ENCODE measurements around the gene BTBD10. TPM values are rescaled to one million over a fixed set of nuclear protein-coding genes. Genes with fewer than 3 reads are reported as not detected.
A peak's percentile ranks its signal among the peaks of the same experiment; 100 is the strongest.
"Not testable (repeated sequence)": the region's sequence is repeated elsewhere in the genome, so short reads cannot be mapped to it uniquely, and the experiment has no call there.

BTBD10 gene
- total RNA-seq, 2 donors from 2014 or later, result 26.1 to 28.0 TPM

GRCh38 chr11:13440100-13440855 is 22.7 kb downstream of the BTBD10 start:
- H3K36me3 ChIP-seq, result no peaks in the 10 kb centered on the region
- H3K27me3 ChIP-seq, result no peaks in the 10 kb centered on the region
- peak overlapping the region in 1 of 2 donors; percentile 38 for H3K4me3 ChIP-seq
- H3K27ac ChIP-seq, result peak overlapping the region; percentile 15 to 19
- no peak for DNase-seq (ENCODE audit: low spot score)
- H3K4me1 ChIP-seq, result peaks cover 0 to 10% of the 10 kb centered on the region in 2 donors
- TF ChIP-seq CTCF (IDR thresholded peaks at IDR 0.05), result no peak
- no peaks in the 10 kb centered on the region for H3K9me3 ChIP-seq

GRCh38 chr11:13438291-13438690 is 24.7 kb downstream of the BTBD10 start:
- H3K9me3 ChIP-seq, result no peaks in the 10 kb centered on the region
- no peak overlapping the region for H3K4me3 ChIP-seq
- H3K27ac ChIP-seq, result no peak overlapping the region
- no peak for DNase-seq (ENCODE audit: low spot score)
- TF ChIP-seq CTCF (IDR thresholded peaks at IDR 0.05), result no peak
- no peaks in the 10 kb centered on the region for H3K36me3 ChIP-seq
- no peaks in the 10 kb centered on the region for H3K27me3 ChIP-seq
- H3K4me1 ChIP-seq, result peaks cover 0 to 10% of the 10 kb centered on the region in 2 donors

GRCh38 chr11:13436836-13437235 is 26.2 kb downstream of the BTBD10 start:
- DNase-seq (ENCODE audit: low spot score), result not testable (repeated sequence)

GRCh38 chr11:13434247-13435205 is 28.5 kb downstream of the BTBD10 start:
- H3K9me3 ChIP-seq, result no peaks in the 10 kb centered on the region
- H3K4me1 ChIP-seq, result peaks cover 0 to 7% of the 10 kb centered on the region in 2 donors
- H3K27ac ChIP-seq, result no peak overlapping the region
- no peak for DNase-seq (ENCODE audit: low spot score)
- H3K36me3 ChIP-seq, result no peaks in the 10 kb centered on the region
- no peak for TF ChIP-seq CTCF (IDR thresholded peaks at IDR 0.05)
- no peaks in the 10 kb centered on the region for H3K27me3 ChIP-seq
- H3K4me3 ChIP-seq, result no peak overlapping the region

More at GRCh38 chr11:13436836-13437235, 26.2 kb downstream of the BTBD10 start:
- H3K36me3 ChIP-seq, H3K27ac ChIP-seq, H3K4me3 ChIP-seq, H3K27me3 ChIP-seq, H3K9me3 ChIP-seq: not testable (repeated sequence)
- H3K4me1 ChIP-seq, result peaks cover 0 to 17% of the 10 kb centered on the region in 2 donors

GRCh38 chr11:13433437-13433836 is 29.6 kb downstream of the BTBD10 start:
- Histone ChIP-seq H3K9me3 (peaks cover 0 to 7% of the 10 kb centered on the region in 2 donors), H3K4me1 (peaks cover 0 to 7% of the 10 kb centered on the region in 2 donors), H3K36me3 (no peaks in the 10 kb centered on the region), H3K27ac (no peak overlapping the region), H3K4me3 (no peak overlapping the region), H3K27me3 (no peaks in the 10 kb centered on the region)
- TF ChIP-seq CTCF (IDR thresholded peaks at IDR 0.05), result no peak
- DNase-seq (ENCODE audit: low spot score), result no peak

GRCh38 chr11:13429836-13430235 is 33.2 kb downstream of the BTBD10 start:
- DNase-seq (ENCODE audit: low spot score), result no peak
- peaks cover 0 to 7% of the 10 kb centered on the region in 2 donors for H3K4me1 ChIP-seq
- H3K27ac ChIP-seq, result no peak overlapping the region
- H3K4me3 ChIP-seq, result no peak overlapping the region
- TF ChIP-seq CTCF (IDR thresholded peaks at IDR 0.05), result no peak
- no peaks in the 10 kb centered on the region for H3K27me3 ChIP-seq
- peaks cover 0 to 23% of the 10 kb centered on the region in 2 donors for H3K9me3 ChIP-seq
- H3K36me3 ChIP-seq, result no peaks in the 10 kb centered on the region
